HG02759 (cell line): ENCODE data around the gene VTA1.

Experiments used
- ATAC-seq: cut with Tn5 transposase; IDR thresholded peaks from one replicate; pipeline ENCODE4 v1.9.1; 2021; ENCODE audit warnings: mild to moderate bottlenecking, moderate library complexity; ENCODE audit not compliant: unreplicated experiment

Gene VTA1

DNA sequence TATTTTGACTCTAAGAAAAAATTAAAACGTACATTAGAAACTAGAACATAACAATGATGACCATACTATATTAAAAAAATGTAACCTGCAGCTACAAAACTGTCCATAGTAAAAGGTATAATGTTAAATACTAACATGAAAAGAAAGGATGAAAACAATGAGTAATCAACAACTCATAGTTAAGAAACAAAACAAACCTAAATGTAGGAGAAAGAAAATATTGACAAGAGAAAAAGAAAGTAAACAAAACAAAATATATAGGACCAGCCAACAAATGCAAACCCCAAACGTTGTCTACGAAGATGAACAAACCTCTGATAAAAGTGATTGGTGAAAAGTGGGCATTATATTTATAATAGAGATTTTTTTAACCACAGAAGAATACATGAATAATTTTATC is 113.7 kb downstream of the VTA1 start:
- no peak for ATAC-seq

DNA sequence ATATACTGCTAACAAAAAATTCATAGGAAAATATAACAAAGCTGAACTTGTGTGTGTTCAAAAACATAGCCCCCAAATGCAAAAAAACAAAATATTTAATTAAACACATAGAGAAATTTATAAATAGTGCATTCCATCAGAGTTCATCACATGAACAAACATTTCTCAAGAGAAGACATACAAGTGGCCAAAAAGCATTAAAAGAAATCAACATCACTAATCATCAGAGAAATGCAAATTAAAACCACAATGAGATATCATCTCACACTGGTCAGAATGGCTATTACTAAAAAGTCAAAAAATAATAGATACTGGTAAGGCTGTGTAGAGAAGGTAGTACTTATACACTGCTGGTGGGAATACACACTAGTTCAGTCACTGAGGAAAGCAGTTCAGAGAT is 115.2 kb downstream of the VTA1 start:
- ATAC-seq = no peak

DNA sequence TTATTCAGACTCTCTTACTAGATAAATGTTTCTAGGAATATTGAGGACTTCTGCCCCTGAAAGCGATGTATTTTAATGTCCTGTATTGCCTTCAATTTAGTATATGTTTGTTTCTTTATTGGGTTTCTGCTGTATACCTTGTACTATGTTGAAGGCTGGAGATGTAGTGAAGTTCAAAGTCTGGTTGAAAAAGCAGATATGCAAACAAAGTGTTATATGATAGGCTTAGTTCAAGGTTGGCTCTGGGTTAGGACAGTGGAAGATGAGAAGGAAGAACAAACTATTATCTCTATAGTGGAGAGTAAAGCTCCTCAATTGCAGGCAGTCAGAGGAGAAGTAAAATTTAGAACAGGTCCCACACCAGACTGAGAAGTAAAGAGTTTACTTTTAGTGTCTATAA is 118.4 kb downstream of the VTA1 start:
- ATAC-seq = no peak

DNA sequence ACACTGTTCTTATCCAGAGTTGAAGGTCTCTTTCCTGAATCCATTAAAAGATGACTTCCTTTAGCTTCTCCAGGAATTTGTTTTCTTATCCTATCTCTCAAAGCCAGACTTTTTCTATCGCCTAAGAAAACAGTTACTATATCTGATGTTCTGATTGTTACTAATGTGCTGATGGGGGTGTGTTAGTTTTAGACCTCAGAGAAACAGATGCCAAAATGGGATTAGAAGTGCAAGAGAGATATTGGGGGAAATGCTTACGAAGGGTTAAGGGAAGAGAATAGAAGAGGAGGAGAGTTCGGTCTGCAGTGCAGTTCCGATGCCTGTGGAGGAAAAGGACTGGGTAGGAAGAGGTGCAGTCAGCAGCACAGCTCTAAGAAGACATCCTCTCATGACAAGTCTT is 119.0 kb downstream of the VTA1 start:
- no peak for ATAC-seq

DNA sequence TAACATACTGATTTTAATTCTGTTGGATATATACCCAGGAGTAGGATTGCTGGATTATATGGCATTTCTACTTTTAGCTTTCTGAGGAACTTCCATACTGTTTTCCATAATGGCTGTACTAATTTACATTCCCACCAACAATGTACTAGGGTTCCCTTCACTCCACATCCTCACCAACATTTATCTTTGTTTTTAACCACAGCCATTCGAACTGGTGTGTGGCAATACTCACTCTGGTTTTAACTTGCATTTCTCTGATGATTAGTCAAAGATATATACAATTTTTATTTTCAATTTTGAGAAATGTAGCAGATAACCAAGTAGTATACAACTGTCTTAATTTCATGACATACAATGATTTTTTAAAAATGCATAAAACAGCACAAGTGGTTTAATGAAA is 124.4 kb downstream of the VTA1 start:
- no peak for ATAC-seq
